ENCODE data around the gene SLC25A2.
"Not testable (repeated sequence)": the region's sequence is repeated elsewhere in the genome, so short reads cannot be mapped to it uniquely, and the experiment has no call there.

SLC25A2 gene

GRCh38 chr5:141316963-141317362, 13.1 kb upstream of the SLC25A2 start:
- DNase-seq (ENCODE audit: low read depth in 2 of 2): not testable (repeated sequence)

- no peak for DNase-seq (ENCODE audit: low read depth in 2 of 2)
These were observed 9.9 kb upstream of the SLC25A2 start for GRCh38 chr5:141313711-141314110.

- no peak for DNase-seq (ENCODE audit: low read depth in 2 of 2)
These were observed 2.8 kb upstream of the SLC25A2 start for GRCh38 chr5:141306630-141307029.

GRCh38 chr5:141298376-141298775, 5.5 kb downstream of the SLC25A2 start:
- no peak for DNase-seq (ENCODE audit: low read depth in 2 of 2)

- no peak for DNase-seq (ENCODE audit: low read depth in 2 of 2)
These were observed 30.9 kb downstream of the SLC25A2 start for GRCh38 chr5:141272906-141273305.

- DNase-seq (ENCODE audit: low read depth in 2 of 2): no peak
These were observed 34.7 kb downstream of the SLC25A2 start for GRCh38 chr5:141269195-141269594.

- DNase-seq (ENCODE audit: low read depth in 2 of 2): no peak
These were observed 42.7 kb downstream of the SLC25A2 start for GRCh38 chr5:141261238-141261546.

GRCh38 chr5:141260458-141261237, 43.2 kb downstream of the SLC25A2 start:
- DNase-seq (ENCODE audit: low read depth in 2 of 2): no peak

GRCh38 chr5:141258948-141259347, 44.9 kb downstream of the SLC25A2 start:
- DNase-seq (ENCODE audit: low read depth in 2 of 2): no peak

GRCh38 chr5:141258464-141258863, 45.4 kb downstream of the SLC25A2 start:
- no peak for DNase-seq (ENCODE audit: low read depth in 2 of 2)

All from stimulated activated CD8-positive, alpha-beta memory T cell treated with anti-CD3 and anti-CD28 coated beads, Interleukin-7, amount 100 ng/mL, for 4 hours (primary cell).